ENCODE data around the gene UBE2J1. TPM values are rescaled to one million over a fixed set of nuclear protein-coding genes. Genes with fewer than 3 reads are reported as not detected.

UBE2J1 gene
- total and polyA plus RNA-seq, 9 of the 15 experiments (the other 6 are each of a cell fraction or from before 2014, with no cell fraction given), result 11.6 to 32.6 (median 22.0) TPM

DNA sequence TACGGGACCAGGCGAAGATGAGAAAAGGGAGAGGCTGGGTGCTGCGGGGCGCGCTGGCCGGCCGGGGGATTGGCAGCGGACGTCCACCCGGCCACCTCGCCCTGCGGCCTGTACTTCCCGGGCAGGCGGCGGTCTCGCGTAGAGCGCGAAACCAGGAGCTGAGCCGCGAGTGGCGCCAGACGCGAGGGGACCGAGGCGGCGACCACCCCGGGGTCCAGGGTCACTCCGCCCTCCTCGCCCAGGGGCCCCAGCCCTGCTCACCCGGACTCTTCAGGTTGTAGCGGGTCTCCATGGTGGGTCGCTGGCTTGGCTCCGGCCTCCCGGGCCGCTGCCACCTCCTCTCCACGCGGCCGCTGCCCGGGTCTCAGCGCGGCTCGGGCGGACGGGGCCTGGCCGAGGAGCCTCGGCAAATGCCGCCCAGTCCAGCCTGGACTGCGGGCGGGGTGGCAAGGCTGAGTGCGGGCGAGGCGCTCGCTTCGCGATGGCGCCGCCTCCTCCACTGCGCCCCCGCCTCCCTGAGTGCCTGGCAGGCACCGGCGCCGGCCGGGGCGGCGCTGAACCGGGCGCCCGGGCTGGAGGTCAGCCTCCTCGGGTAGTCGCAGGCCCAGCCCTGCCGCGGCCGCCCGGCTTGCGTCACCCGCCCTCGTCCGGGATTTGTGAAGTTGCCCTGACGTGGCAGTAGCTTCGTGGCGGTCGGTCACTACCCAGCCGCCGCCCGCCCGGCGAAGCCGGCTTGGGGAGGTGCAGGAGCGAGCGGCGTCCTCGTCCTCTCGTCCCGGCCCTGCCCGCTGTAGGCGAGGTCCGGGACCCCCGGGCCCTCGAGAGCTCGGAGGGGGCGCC is at the start of gene UBE2J1 (continued):
- TF ChIP-seq POLR3A (IDR thresholded peaks at IDR 0.05; ENCODE audit: borderline replicate concordance, extremely low read depth, insufficient read depth, insufficient read length) (no peak), CBFA2T3 (IDR thresholded peaks at IDR 0.05) (no peak), RFX7 (CRISPR knock-in tag; IDR thresholded peaks at IDR 0.05) (no peak), FIP1L1 (IDR thresholded peaks at IDR 0.05; ENCODE audit: low read depth, low read length, poor library complexity, severe bottlenecking) (peak; percentile 95), HNRNPL (IDR thresholded peaks at IDR 0.05; ENCODE audit: low read depth, low read length) (peak; percentile 77; the same call in 1 of the 2 replicates), ZBTB1 (CRISPR knock-in tag; IDR thresholded peaks at IDR 0.05; ENCODE audit: borderline replicate concordance, low read depth) (no peak), HMG20A (CRISPR knock-in tag; conservative IDR thresholded peaks at IDR 0.05) (no peak), GATAD2B (IDR thresholded peaks at IDR 0.05; ENCODE audit: borderline replicate concordance) (peak; percentile 75; the same call in 1 of the 2 replicates), ZNF282 (CRISPR knock-in tag; IDR thresholded peaks at IDR 0.05) (peak; percentile 93; the same call in 1 of the 2 replicates), CAMTA2 (CRISPR knock-in tag; conservative IDR thresholded peaks at IDR 0.05) (no peak), ZNF24 (IDR thresholded peaks at IDR 0.05) (no peak), NCOA1 (IDR thresholded peaks at IDR 0.05; ENCODE audit: low read depth) (no peak)
- TF ChIP-seq, protein P1, sequence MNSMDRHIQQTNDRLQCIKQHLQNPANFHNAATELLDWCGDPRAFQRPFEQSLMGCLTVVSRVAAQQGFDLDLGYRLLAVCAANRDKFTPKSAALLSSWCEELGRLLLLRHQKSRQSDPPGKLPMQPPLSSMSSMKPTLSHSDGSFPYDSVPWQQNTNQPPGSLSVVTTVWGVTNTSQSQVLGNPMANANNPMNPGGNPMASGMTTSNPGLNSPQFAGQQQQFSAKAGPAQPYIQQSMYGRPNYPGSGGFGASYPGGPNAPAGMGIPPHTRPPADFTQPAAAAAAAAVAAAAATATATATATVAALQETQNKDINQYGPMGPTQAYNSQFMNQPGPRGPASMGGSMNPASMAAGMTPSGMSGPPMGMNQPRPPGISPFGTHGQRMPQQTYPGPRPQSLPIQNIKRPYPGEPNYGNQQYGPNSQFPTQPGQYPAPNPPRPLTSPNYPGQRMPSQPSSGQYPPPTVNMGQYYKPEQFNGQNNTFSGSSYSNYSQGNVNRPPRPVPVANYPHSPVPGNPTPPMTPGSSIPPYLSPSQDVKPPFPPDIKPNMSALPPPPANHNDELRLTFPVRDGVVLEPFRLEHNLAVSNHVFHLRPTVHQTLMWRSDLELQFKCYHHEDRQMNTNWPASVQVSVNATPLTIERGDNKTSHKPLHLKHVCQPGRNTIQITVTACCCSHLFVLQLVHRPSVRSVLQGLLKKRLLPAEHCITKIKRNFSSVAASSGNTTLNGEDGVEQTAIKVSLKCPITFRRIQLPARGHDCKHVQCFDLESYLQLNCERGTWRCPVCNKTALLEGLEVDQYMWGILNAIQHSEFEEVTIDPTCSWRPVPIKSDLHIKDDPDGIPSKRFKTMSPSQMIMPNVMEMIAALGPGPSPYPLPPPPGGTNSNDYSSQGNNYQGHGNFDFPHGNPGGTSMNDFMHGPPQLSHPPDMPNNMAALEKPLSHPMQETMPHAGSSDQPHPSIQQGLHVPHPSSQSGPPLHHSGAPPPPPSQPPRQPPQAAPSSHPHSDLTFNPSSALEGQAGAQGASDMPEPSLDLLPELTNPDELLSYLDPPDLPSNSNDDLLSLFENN (IDR thresholded peaks at IDR 0.05; ENCODE audit: low read depth in 2 of 2, low read length in 2 of 2), result no peak
- TF ChIP-seq, protein P2, sequence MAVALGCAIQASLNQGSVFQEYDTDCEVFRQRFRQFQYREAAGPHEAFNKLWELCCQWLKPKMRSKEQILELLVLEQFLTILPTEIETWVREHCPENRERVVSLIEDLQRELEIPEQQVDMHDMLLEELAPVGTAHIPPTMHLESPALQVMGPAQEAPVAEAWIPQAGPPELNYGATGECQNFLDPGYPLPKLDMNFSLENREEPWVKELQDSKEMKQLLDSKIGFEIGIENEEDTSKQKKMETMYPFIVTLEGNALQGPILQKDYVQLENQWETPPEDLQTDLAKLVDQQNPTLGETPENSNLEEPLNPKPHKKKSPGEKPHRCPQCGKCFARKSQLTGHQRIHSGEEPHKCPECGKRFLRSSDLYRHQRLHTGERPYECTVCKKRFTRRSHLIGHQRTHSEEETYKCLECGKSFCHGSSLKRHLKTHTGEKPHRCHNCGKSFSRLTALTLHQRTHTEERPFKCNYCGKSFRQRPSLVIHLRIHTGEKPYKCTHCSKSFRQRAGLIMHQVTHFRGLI (CRISPR knock-in tag; IDR thresholded peaks at IDR 0.05), result no peak
- TF ChIP-seq, protein P3, sequence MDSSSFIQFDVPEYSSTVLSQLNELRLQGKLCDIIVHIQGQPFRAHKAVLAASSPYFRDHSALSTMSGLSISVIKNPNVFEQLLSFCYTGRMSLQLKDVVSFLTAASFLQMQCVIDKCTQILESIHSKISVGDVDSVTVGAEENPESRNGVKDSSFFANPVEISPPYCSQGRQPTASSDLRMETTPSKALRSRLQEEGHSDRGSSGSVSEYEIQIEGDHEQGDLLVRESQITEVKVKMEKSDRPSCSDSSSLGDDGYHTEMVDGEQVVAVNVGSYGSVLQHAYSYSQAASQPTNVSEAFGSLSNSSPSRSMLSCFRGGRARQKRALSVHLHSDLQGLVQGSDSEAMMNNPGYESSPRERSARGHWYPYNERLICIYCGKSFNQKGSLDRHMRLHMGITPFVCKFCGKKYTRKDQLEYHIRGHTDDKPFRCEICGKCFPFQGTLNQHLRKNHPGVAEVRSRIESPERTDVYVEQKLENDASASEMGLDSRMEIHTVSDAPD (CRISPR knock-in tag; IDR thresholded peaks at IDR 0.05), result no peak
- TF ChIP-seq, protein P4, sequence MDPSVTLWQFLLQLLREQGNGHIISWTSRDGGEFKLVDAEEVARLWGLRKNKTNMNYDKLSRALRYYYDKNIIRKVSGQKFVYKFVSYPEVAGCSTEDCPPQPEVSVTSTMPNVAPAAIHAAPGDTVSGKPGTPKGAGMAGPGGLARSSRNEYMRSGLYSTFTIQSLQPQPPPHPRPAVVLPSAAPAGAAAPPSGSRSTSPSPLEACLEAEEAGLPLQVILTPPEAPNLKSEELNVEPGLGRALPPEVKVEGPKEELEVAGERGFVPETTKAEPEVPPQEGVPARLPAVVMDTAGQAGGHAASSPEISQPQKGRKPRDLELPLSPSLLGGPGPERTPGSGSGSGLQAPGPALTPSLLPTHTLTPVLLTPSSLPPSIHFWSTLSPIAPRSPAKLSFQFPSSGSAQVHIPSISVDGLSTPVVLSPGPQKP (CRISPR knock-in tag; IDR thresholded peaks at IDR 0.05), result no peak
